SK-N-SH treated with all-trans-retinoic acid at 6 μM for 48 hours (cell line): ENCODE measurements around the gene TAPBP.

Source experiments
- ATAC-seq: fragments of 200-7000 bp; cut with Tn5 transposase; 3 replicates; pipeline ENCODE4 v1.9.1; 2020; ENCODE audit warnings: mild to moderate bottlenecking, moderate library complexity
- ARNTL ChIP-seq: fragments of 450-650 bp; formaldehyde crosslinking; IDR thresholded peaks from 2 replicates; pipeline ENCODE4 v1.5.0; 2020; ENCODE audit warnings: low read depth, mild to moderate bottlenecking, moderate library complexity, borderline replicate concordance
- BACH2 ChIP-seq: fragments of 250-450 bp; sonication (Bioruptor Pico); IDR thresholded peaks from 2 replicates; pipeline ENCODE4 v1.9.0; 2021; ENCODE audit warnings: mild to moderate bottlenecking, borderline replicate concordance
- CSDC2 ChIP-seq: fragments of 250-450 bp; sonication (Bioruptor Pico); IDR thresholded peaks from 2 replicates; pipeline ENCODE4 v1.5.0; 2020; ENCODE audit warnings: mild to moderate bottlenecking, moderate library complexity
- ESRRG ChIP-seq: fragments of 250-450 bp; sonication (Bioruptor Pico); IDR thresholded peaks from 2 replicates; pipeline ENCODE4 v1.6.1; 2021; ENCODE audit warnings: mild to moderate bottlenecking
- GLIS3 ChIP-seq: fragments of 250-450 bp; sonication (Bioruptor Pico); IDR thresholded peaks from 2 replicates; pipeline ENCODE4 v1.5.0; 2020; ENCODE audit warnings: mild to moderate bottlenecking, moderate library complexity
- ISL1 ChIP-seq: fragments of 250-450 bp; sonication (Bioruptor Pico); IDR thresholded peaks from 2 replicates; pipeline ENCODE4 v2.1.2; 2022; ENCODE audit warnings: mild to moderate bottlenecking, moderate library complexity
- OSR1 ChIP-seq: fragments of 250-450 bp; sonication (Bioruptor Pico); IDR thresholded peaks from 2 replicates; pipeline ENCODE4 v1.8.0; 2022; ENCODE audit warnings: moderate library complexity, mild to moderate bottlenecking, inconsistent platforms
- PATZ1 ChIP-seq: fragments of 250-450 bp; sonication (Bioruptor Pico); IDR thresholded peaks from 2 replicates; pipeline ENCODE4 v1.8.0; 2020; ENCODE audit warnings: mild to moderate bottlenecking, moderate library complexity, borderline replicate concordance
- POU6F1 ChIP-seq: fragments of 250-450 bp; sonication (Bioruptor Pico); IDR thresholded peaks from 2 replicates; pipeline ENCODE4 v1.8.0; 2021; ENCODE audit warnings: low read depth, mild to moderate bottlenecking, moderate library complexity, borderline replicate concordance
- PPARA ChIP-seq: fragments of 250-450 bp; sonication (Bioruptor Pico); IDR thresholded peaks from 2 replicates; pipeline ENCODE4 v1.5.0; 2020; ENCODE audit warnings: mild to moderate bottlenecking, borderline replicate concordance
- RARB ChIP-seq: fragments of 250-450 bp; sonication (Bioruptor Pico); IDR thresholded peaks from 2 replicates; pipeline ENCODE4 v1.8.0; 2021; ENCODE audit warnings: mild to moderate bottlenecking, moderate library complexity
- SNAI2 ChIP-seq: fragments of 250-450 bp; sonication (Bioruptor Pico); IDR thresholded peaks from 2 replicates; pipeline ENCODE4 v1.5.0; 2020; ENCODE audit warnings: mild to moderate bottlenecking, moderate library complexity
- TCF4 ChIP-seq: fragments of 250-450 bp; sonication (Bioruptor Pico); IDR thresholded peaks from 2 replicates; pipeline ENCODE4 v1.8.0; 2021; ENCODE audit warnings: mild to moderate bottlenecking, moderate library complexity, borderline replicate concordance
- TOX ChIP-seq: fragments of 250-450 bp; sonication (Bioruptor Pico); IDR thresholded peaks from 2 replicates; pipeline ENCODE4 v1.8.0; 2021; ENCODE audit warnings: mild to moderate bottlenecking, moderate library complexity, borderline replicate concordance
- TSHZ2 ChIP-seq: fragments of 250-450 bp; sonication (Bioruptor Pico); IDR thresholded peaks from 2 replicates; pipeline ENCODE4 v1.5.0; 2020; ENCODE audit warnings: mild to moderate bottlenecking, moderate library complexity
- ZC3H10 ChIP-seq: fragments of 250-450 bp; sonication (Bioruptor Pico); IDR thresholded peaks from 2 replicates; pipeline ENCODE4 v1.5.1; 2021; ENCODE audit warnings: mild to moderate bottlenecking, moderate library complexity
- ZFP3 ChIP-seq: fragments of 250-450 bp; sonication (Bioruptor Pico); IDR thresholded peaks from 2 replicates; pipeline ENCODE4 v1.5.0; 2020; ENCODE audit warnings: mild to moderate bottlenecking, moderate library complexity
- ZFP30 ChIP-seq: fragments of 450-650 bp; formaldehyde crosslinking; IDR thresholded peaks from 2 replicates; pipeline ENCODE4 v1.5.0; 2022; ENCODE audit warnings: mild to moderate bottlenecking, moderate library complexity
- ZNF70 ChIP-seq: fragments of 450-650 bp; formaldehyde crosslinking; IDR thresholded peaks from 2 replicates; pipeline ENCODE4 v1.5.0; 2020; ENCODE audit warnings: mild to moderate bottlenecking, moderate library complexity
- TF ChIP-seq, protein P1 (sequence below): fragments of 250-450 bp; sonication (Bioruptor Pico); IDR thresholded peaks from 2 replicates; pipeline ENCODE4 v1.5.1; 2020; ENCODE audit warnings: low read depth, mild to moderate bottlenecking, moderate library complexity

Gene TAPBP

DNA sequence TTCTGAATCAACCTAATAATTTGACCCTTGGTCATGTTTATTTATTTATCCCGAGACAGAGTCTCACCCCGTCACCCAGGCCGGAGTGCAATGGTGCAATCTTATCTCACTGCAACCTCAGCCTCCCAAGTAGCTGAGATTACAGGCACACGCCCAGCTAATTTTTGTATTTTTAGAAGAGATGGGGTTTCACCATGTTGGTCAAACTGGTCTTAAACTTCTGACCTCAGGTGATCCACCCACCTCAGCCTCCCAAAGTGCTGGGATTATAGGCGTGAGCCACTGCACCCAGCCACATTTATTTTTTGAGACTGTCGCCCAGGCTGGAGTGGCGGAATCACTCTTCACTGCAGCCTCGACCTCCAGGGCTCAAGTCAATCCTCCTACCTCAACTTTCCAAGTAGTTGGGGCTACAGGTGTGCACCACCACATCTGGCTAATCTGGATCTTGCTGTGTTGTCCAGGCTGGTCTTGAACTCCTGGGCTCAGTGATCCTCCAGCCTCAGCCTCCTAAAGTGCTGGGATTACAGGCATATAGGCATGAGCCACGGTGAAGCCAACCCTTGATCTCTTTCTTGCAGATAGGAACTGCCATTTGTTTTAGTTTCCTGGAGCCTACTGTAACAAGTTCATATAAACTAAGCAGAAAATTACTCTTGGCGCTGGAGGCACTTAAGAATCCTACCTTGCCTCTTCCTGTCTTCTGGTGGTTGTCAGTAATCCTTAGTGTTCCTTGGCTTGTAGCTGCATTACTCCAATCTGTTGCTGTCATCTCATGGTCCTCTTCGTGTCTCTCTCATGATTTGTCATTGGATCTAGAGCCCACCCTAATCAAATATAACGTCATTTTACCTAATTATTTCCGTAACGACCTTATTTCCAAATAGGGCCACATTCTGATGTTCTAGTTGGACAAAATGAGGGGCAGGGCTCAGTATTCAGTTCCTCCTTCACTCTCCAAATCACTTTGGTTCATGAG lies 39.7 kb downstream of the TAPBP start:
- TF ChIP-seq ZNF70 (CRISPR knock-in tag), result no peak
- no peak for TF ChIP-seq OSR1
- ATAC-seq, result no peak

GRCh38 chr6:33273129-33273923 lies 40.6 kb downstream of the TAPBP start:
- no peak for ATAC-seq
- TF ChIP-seq ARNTL (CRISPR knock-in tag) (no peak), BACH2 (CRISPR knock-in tag) (no peak), ZFP3 (CRISPR knock-in tag) (no peak), ZC3H10 (CRISPR knock-in tag) (no peak), POU6F1 (no peak), OSR1 (no peak), ZNF70 (CRISPR knock-in tag) (no peak), TOX (CRISPR knock-in tag) (no peak), TSHZ2 (CRISPR knock-in tag) (no peak), ZFP30 (CRISPR knock-in tag) (no peak), PATZ1 (CRISPR knock-in tag) (no peak), SNAI2 (CRISPR knock-in tag) (no peak), PPARA (no peak), CSDC2 (CRISPR knock-in tag) (no peak)
- TF ChIP-seq, protein P1, sequence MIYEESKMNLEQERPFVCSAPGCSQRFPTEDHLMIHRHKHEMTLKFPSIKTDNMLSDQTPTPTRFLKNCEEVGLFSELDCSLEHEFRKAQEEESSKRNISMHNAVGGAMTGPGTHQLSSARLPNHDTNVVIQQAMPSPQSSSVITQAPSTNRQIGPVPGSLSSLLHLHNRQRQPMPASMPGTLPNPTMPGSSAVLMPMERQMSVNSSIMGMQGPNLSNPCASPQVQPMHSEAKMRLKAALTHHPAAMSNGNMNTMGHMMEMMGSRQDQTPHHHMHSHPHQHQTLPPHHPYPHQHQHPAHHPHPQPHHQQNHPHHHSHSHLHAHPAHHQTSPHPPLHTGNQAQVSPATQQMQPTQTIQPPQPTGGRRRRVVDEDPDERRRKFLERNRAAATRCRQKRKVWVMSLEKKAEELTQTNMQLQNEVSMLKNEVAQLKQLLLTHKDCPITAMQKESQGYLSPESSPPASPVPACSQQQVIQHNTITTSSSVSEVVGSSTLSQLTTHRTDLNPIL (CRISPR knock-in tag), result no peak

DNA sequence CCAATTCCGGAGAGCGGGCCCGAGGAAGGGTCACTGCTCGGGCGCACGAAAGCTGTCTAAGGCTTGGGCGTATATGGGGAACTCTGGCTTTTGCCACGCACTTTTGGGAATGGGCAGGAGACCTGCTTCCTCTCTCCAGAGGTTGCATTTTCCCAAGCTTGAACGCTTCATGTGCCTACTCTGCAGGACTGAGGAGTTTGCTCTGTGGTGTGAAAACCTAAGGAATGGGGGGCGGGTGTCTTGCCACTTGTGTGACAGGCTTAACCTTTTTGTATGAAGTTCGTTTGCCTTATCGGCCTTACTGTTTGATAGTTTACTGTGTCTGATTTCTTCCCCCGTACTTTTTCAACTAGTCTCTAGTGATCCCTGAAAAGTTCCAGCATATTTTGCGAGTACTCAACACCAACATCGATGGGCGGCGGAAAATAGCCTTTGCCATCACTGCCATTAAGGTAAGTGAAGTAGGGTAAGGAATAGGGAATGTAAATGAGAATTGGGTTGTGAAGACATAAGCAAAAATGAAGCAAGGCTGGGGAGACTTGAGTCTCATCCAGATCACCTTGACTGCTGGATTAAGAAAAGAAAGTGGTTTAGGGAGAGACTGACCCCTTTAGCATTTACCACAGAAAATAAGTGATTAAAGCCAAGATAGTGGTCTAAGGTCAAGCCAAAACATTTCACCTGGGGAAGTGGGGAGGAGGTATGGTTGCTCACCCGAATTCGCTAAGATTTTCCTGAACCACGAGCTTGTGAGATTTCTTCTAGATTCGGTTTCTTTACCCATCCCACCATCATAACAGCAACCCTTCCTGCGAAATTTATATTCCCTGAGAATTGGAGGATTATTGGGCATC lies 41.4 kb downstream of the TAPBP start:
- peak; percentile 10 for ATAC-seq
- TF ChIP-seq POU6F1 (no peak), BACH2 (CRISPR knock-in tag) (no peak), SNAI2 (CRISPR knock-in tag) (no peak), ZFP30 (CRISPR knock-in tag) (no peak), CSDC2 (CRISPR knock-in tag) (no peak), PATZ1 (CRISPR knock-in tag) (no peak), PPARA (no peak), ARNTL (CRISPR knock-in tag) (no peak), GLIS3 (CRISPR knock-in tag) (no peak), ISL1 (CRISPR knock-in tag) (no peak), ZFP3 (CRISPR knock-in tag) (no peak), RARB (no peak), TOX (CRISPR knock-in tag) (no peak), ESRRG (CRISPR knock-in tag) (no peak), OSR1 (no peak), TCF4 (CRISPR knock-in tag) (no peak)
- TF ChIP-seq, protein P1 (CRISPR knock-in tag), result no peak
